H9 (cell line): Measurements from ENCODE around the gene PTGER4. TPM values are rescaled to one million over a fixed set of nuclear protein-coding genes. Genes with fewer than 3 reads are reported as not detected.

ENCODE experiments used
- DNase-seq: peaks from one replicate; pipeline ENCODE4 v3.0.0-alpha.2; 2017
- H2AFZ ChIP-seq: one replicate; pipeline ENCODE4 v1.6.1; 2013; ENCODE audit warnings: mild to moderate bottlenecking, low read length, control low read depth, moderate library complexity
- H2AK5ac ChIP-seq: 2 replicates; pipeline ENCODE4 v1.6.1; 2013; ENCODE audit warnings: low read length, control low read depth, mixed read lengths; ENCODE audit not compliant: insufficient read length
- H2BK120ac ChIP-seq: one replicate; pipeline ENCODE4 v1.6.1; 2013; ENCODE audit warnings: low read depth, mild to moderate bottlenecking, low read length, control low read depth, inconsistent platforms; ENCODE audit not compliant: poor library complexity, severe bottlenecking
- H2BK12ac ChIP-seq: 2 replicates; pipeline ENCODE4 v1.6.1; 2013; ENCODE audit warnings: low read length, control low read depth, mixed read lengths, low read depth; ENCODE audit not compliant: insufficient read length
- H2BK15ac ChIP-seq: 2 replicates; pipeline ENCODE4 v1.6.1; 2013; ENCODE audit warnings: low read depth, low read length, control low read depth
- H2BK20ac ChIP-seq: one replicate; pipeline ENCODE4 v1.6.1; 2013; ENCODE audit warnings: low read depth, mild to moderate bottlenecking, low read length, control low read depth, inconsistent platforms; ENCODE audit not compliant: poor library complexity, severe bottlenecking
- H2BK5ac ChIP-seq: 2 replicates; pipeline ENCODE4 v1.6.1; 2013; ENCODE audit warnings: low read length, control low read depth, mixed read lengths; ENCODE audit not compliant: insufficient read length
- H3K14ac ChIP-seq: 2 replicates; pipeline ENCODE4 v1.6.1; 2013; ENCODE audit warnings: low read length, control low read depth; ENCODE audit not compliant: insufficient read depth
- H3K18ac ChIP-seq: 2 replicates; pipeline ENCODE4 v1.6.1; 2013; ENCODE audit warnings: low read depth, mild to moderate bottlenecking, mixed read lengths, low read length, control low read depth; ENCODE audit not compliant: insufficient read length
- H3K23ac ChIP-seq: 2 replicates; pipeline ENCODE4 v1.6.1; 2013; ENCODE audit warnings: low read length, control low read depth, mixed read lengths, low read depth; ENCODE audit not compliant: insufficient read length
- H3K23me2 ChIP-seq: 2 replicates; pipeline ENCODE4 v1.6.1; 2013; ENCODE audit warnings: low read depth, mild to moderate bottlenecking, mixed read lengths, low read length, control low read depth; ENCODE audit not compliant: insufficient read length, poor library complexity, severe bottlenecking
- H3K27ac ChIP-seq: 2 replicates; pipeline ENCODE4 v1.5.1; 2013; ENCODE audit warnings: low read length, control low read depth, mixed read lengths, low read depth; ENCODE audit not compliant: insufficient read length
- H3K27me3 ChIP-seq: 2 replicates; pipeline ENCODE4 v1.6.1; 2013; ENCODE audit warnings: low read length, control low read depth, inconsistent platforms; ENCODE audit not compliant: insufficient read depth
- H3K4ac ChIP-seq: 2 replicates; pipeline ENCODE4 v1.6.1; 2013; ENCODE audit warnings: low read depth, mild to moderate bottlenecking, control low read depth, inconsistent platforms, low read length, moderate library complexity
- H3K4me1 ChIP-seq: 2 replicates; pipeline ENCODE4 v1.6.1; 2013; ENCODE audit warnings: low read length, control low read depth, inconsistent platforms; ENCODE audit not compliant: insufficient read depth
- H3K4me2 ChIP-seq: 2 replicates; pipeline ENCODE4 v1.6.1; 2013; ENCODE audit warnings: low read length, control low read depth, mixed read lengths; ENCODE audit not compliant: insufficient read length, insufficient read depth
- H3K56ac ChIP-seq: 2 replicates; pipeline ENCODE4 v1.6.1; 2013; ENCODE audit warnings: low read depth, mild to moderate bottlenecking, mixed read lengths, low read length, control low read depth; ENCODE audit not compliant: insufficient read length
- H3K79me1 ChIP-seq: 2 replicates; pipeline ENCODE4 v1.6.1; 2013; ENCODE audit warnings: low read depth, mild to moderate bottlenecking, moderate library complexity, low read length, control low read depth, inconsistent platforms; ENCODE audit not compliant: insufficient read depth, poor library complexity, severe bottlenecking
- H3K79me2 ChIP-seq: 2 replicates; pipeline ENCODE4 v1.6.1; 2013; ENCODE audit warnings: low read length, control low read depth, inconsistent platforms; ENCODE audit not compliant: insufficient read depth
- H3K9ac ChIP-seq: 2 replicates; pipeline ENCODE4 v1.6.1; 2013; ENCODE audit warnings: low read length, control low read depth, mixed read lengths; ENCODE audit not compliant: insufficient read length; ENCODE audit errors: extremely low read depth
- H3K9me3 ChIP-seq: one replicate; pipeline ENCODE4 v1.6.1; 2013; ENCODE audit warnings: low read depth, low read length, inconsistent platforms; ENCODE audit not compliant: control insufficient read depth
- H3T11ph ChIP-seq: one replicate; pipeline ENCODE4 v1.6.1; 2013; ENCODE audit warnings: mild to moderate bottlenecking, low read length, control low read depth, inconsistent platforms
- H4K20me1 ChIP-seq: one replicate; pipeline ENCODE4 v1.6.1; 2013; ENCODE audit not compliant: control insufficient read depth, insufficient read length, insufficient read depth
- H4K5ac ChIP-seq: 2 replicates; pipeline ENCODE4 v1.6.1; 2013; ENCODE audit warnings: low read depth, mild to moderate bottlenecking, mixed read lengths, low read length, control low read depth; ENCODE audit not compliant: insufficient read length
- H4K8ac ChIP-seq: replicated peaks from 2 replicates; pipeline ENCODE4 v1.6.1; 2013; ENCODE audit warnings: low read length, control low read depth, mixed read lengths, low read depth; ENCODE audit not compliant: insufficient read length
- H4K91ac ChIP-seq: 2 replicates; pipeline ENCODE4 v1.6.1; 2013; ENCODE audit warnings: low read depth, mild to moderate bottlenecking, moderate library complexity, mixed read lengths, low read length, control low read depth; ENCODE audit not compliant: insufficient read length
- H3K27ac Mint-ChIP-seq, 3 experiments: 2 replicates in 2 of 3; 3 replicates in 1 of 3; pipeline ENCODE4 v1.8.0; 2020 to 2021; ENCODE audit warnings: mixed read lengths in 3 of 3, mild to moderate bottlenecking in 1 of 3, moderate library complexity in 1 of 3
- H3K27me3 Mint-ChIP-seq: 2 replicates; pipeline ENCODE4 v1.8.0; 2021; ENCODE audit warnings: low read depth, mild to moderate bottlenecking, moderate library complexity, mixed read lengths
- H3K36me3 Mint-ChIP-seq, 3 experiments: 2 replicates in 2 of 3; 3 replicates in 1 of 3; pipeline ENCODE4 v1.8.0; 2020 to 2021; ENCODE audit warnings: low read depth in 3 of 3, mixed read lengths in 3 of 3; ENCODE audit not compliant: insufficient read depth in 1 of 3
- H3K4me1 Mint-ChIP-seq, 2 experiments: 2 replicates each; pipeline ENCODE4 v1.8.0; 2020; ENCODE audit warnings: mixed read lengths in 2 of 2
- H3K4me3 Mint-ChIP-seq, 2 experiments: 2 replicates in 1 of 2; 3 replicates in 1 of 2; pipeline ENCODE4 v1.8.0; 2020 to 2021; ENCODE audit warnings: mild to moderate bottlenecking in 2 of 2, mixed read lengths in 2 of 2, moderate library complexity in 1 of 2
- H3K9me3 Mint-ChIP-seq, 2 experiments: 2 replicates in 1 of 2; 3 replicates in 1 of 2; pipeline ENCODE4 v1.8.0; 2020; ENCODE audit warnings: mild to moderate bottlenecking in 2 of 2, mixed read lengths in 2 of 2, moderate library complexity in 1 of 2
- CTCF ChIP-seq: fragments of 200-600 bp; sonication (generic); conservative IDR thresholded peaks from 3 replicates; pipeline ENCODE4 v1.8.0; 2021; ENCODE audit warnings: antibody characterized with exemption, mild to moderate bottlenecking
- WGBS: extraction: QIAGEN DNeasy Blood & Tissue Kit; methylation state at CpG from one replicate; pipeline ENCODE4 v1.1.7; 2013; ENCODE audit warnings: missing lambda C conversion rate, low lambda C conversion rate, mixed read lengths; ENCODE audit not compliant: insufficient read length; ENCODE audit errors: extremely low coverage; 5-methylcytosine and 5-hydroxymethylcytosine counted together
- total RNA-seq: library from RNA; stranded (reverse); gene quantifications from 2 replicates; pipeline ENCODE4 v1.2.1, GENCODE V29; 2021

The PTGER4 gene
- total RNA-seq, 1 experiment from 2014 or later = 0.35 TPM

- Histone ChIP-seq H4K5ac (no peak overlapping the region), H2BK5ac (no peak overlapping the region), H4K20me1 (no peaks in the 10 kb centered on the region), H3K9ac (no peak overlapping the region), H2BK15ac (no peak overlapping the region), H3K27me3 (no peaks in the 10 kb centered on the region), H2AFZ (no peak overlapping the region), H3K14ac (no peak overlapping the region), H4K91ac (no peak overlapping the region), H3K27ac (no peak overlapping the region), H3K18ac (no peak overlapping the region), H2AK5ac (no peak overlapping the region), H3K79me1 (no peaks in the 10 kb centered on the region), H2BK20ac (no peak overlapping the region), H3K23ac (no peak overlapping the region), H3K9me3 (no peaks in the 10 kb centered on the region), H3T11ph (no peak overlapping the region), H2BK12ac (no peak overlapping the region), H3K4me1 (no peaks in the 10 kb centered on the region), H3K79me2 (no peaks in the 10 kb centered on the region), H3K4ac (no peak overlapping the region), H3K4me2 (no peak overlapping the region), H3K23me2 (no peaks in the 10 kb centered on the region), H2BK120ac (no peak overlapping the region), H3K56ac (no peak overlapping the region), H4K8ac (no peak overlapping the region)
- DNase-seq = no peak
- Mint-ChIP-seq H3K27ac (no peak overlapping the region), H3K4me3 (no peak overlapping the region), H3K4me1 (no peaks in the 10 kb centered on the region), H3K27me3 (peaks cover 2% of the 10 kb centered on the region; the same call in 1 of the 2 replicates), H3K36me3 (no peaks in the 10 kb centered on the region), H3K9me3 (no peaks in the 10 kb centered on the region)
- no CpG with 5 or more reads among the region's 1 CpG for WGBS
- TF ChIP-seq CTCF = no peak
Observed at GRCh38 chr5:40666657-40667056, 13.1 kb upstream of the PTGER4 start.
